IPS DF 4.7 (cell line): Measurements from ENCODE around the gene DHX57.

Source experiments
- DNase-seq: peaks from one replicate; pipeline ENCODE4 v3.0.0-alpha.2; 2013; ENCODE audit warnings: low spot score; ENCODE audit errors: extremely low read depth

Gene DHX57

GRCh38 chr2:38875576-38876367, at the start of gene DHX57, which contains the start of gene MORN2:
DHX57 (minus strand) TSS chr2:38875934; CDS start chr2:38868405, 7,529 bp downstream.
MORN2 (plus strand) TSS chr2:38875976.
- DNase-seq: peak; percentile 62

GRCh38 chr2:38922902-38923301, 47.2 kb upstream of the DHX57 start:
- DNase-seq: no peak

GRCh38 chr2:38922389-38922788, 46.7 kb upstream of the DHX57 start:
- no peak for DNase-seq

GRCh38 chr2:38912619-38913018, 36.9 kb upstream of the DHX57 start:
- DNase-seq: no peak

GRCh38 chr2:38911191-38911590, 35.5 kb upstream of the DHX57 start:
- DNase-seq: no peak

GRCh38 chr2:38909872-38910271, 34.1 kb upstream of the DHX57 start:
- no peak for DNase-seq

- no peak for DNase-seq
These were observed 32.2 kb upstream of the DHX57 start for GRCh38 chr2:38907743-38908562.

GRCh38 chr2:38907242-38907641, 31.5 kb upstream of the DHX57 start:
- DNase-seq: no peak

GRCh38 chr2:38905251-38905650, 29.5 kb upstream of the DHX57 start:
- no peak for DNase-seq

GRCh38 chr2:38900726-38901125, 25.0 kb upstream of the DHX57 start:
- no peak for DNase-seq

- DNase-seq: no peak
These were observed 22.5 kb upstream of the DHX57 start for GRCh38 chr2:38898256-38898655.

- DNase-seq: no peak
These were observed 17.1 kb upstream of the DHX57 start for GRCh38 chr2:38892819-38893218.

- no peak for DNase-seq
These were observed 13.8 kb upstream of the DHX57 start, which contains the start of gene ARHGEF33 for GRCh38 chr2:38889575-38889974. ARHGEF33 (plus strand) TSS chr2:38889875; CDS start chr2:38919448, 29,573 bp downstream.

- no peak for DNase-seq
These were observed 13.3 kb upstream of the DHX57 start for GRCh38 chr2:38889045-38889444.

GRCh38 chr2:38887902-38888554, 12.3 kb upstream of the DHX57 start:
- DNase-seq: no peak

GRCh38 chr2:38887347-38887746, 11.6 kb upstream of the DHX57 start:
- DNase-seq: no peak

GRCh38 chr2:38886063-38886462, 10.3 kb upstream of the DHX57 start:
- no peak for DNase-seq

- DNase-seq: no peak
These were observed 673 bp upstream of the DHX57 start for GRCh38 chr2:38876407-38876806.

GRCh38 chr2:38875227-38875575, 533 bp downstream of the DHX57 start:
- DNase-seq: no peak

GRCh38 chr2:38873763-38874162, 2.0 kb downstream of the DHX57 start:
- DNase-seq: no peak

GRCh38 chr2:38871432-38871831, 4.3 kb downstream of the DHX57 start:
- no peak for DNase-seq
